ENCODE measurements around the gene VASH1. TPM values are rescaled to one million over a fixed set of nuclear protein-coding genes. Genes with fewer than 3 reads are reported as not detected.

Gene VASH1
- polyA plus RNA-seq, 1 of the 3 experiments (the other 2 are of a cell fraction), result 4.9 TPM

DNA sequence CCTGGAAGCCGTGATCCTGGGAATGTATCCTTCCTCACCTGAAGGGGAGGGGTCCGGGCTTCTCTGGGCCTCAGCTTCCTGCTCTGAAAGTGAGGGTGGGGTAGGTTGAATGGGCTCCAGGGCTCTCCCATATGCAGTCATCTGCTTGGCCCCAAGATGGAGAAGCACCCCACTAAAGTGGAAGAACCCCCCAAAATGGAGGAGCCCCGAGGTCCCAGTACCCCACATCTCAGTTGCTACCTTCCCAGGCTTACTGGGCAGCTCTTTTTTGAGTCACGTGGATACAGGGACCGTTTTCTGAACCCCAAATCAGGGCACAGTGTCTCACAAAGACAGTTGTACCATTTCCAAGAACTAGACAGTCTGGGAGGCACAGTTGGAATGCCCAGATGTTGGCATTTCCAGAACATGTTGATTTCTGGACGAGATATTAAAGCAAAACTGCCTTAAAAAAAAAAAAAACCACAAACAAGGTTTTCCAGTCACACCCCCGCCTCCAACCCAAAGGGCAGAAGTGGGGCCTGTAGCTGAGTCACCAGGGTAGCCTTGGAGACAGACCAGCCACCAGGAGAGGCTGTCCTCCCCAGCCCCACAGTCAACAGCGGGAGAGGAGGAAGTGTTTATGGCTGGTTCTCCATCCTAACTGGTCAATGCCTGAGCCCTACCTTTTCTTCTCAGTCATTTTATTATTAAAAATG is 12.1 kb downstream of the VASH1 start:
- Histone ChIP-seq H3K27ac (ENCODE audit: low read depth in 2 of 2, low read length in 1 of 2) (peak overlapping the region; percentile 64 to 75), H3K9me3 (no peaks in the 10 kb centered on the region), H3K36me3 (replicated peaks in 1 of 2; ENCODE audit: control insufficient read depth in 1 of 2, insufficient read depth in 2 of 2, low read length in 1 of 2) (no peaks in the 10 kb centered on the region), H3K4me1 (ENCODE audit: control insufficient read depth in 1 of 2, insufficient read depth in 2 of 2, low read depth in 1 of 2, low read length in 1 of 2) (peaks cover 14 to 30% of the 10 kb centered on the region in 2 experiments), H3K4me3 (ENCODE audit: low read depth in 2 of 2, low read length in 1 of 2) (no peak overlapping the region), H3K4me2 (peak overlapping the region; percentile 65), H3F3A (replicated peaks; ENCODE audit: insufficient read depth) (no peaks in the 10 kb centered on the region), H3K27me3 (ENCODE audit: insufficient read depth) (no peaks in the 10 kb centered on the region), H2AFZ (ENCODE audit: low read depth) (peak overlapping the region; percentile 54), H3K9me2 (no peaks in the 10 kb centered on the region), H3K79me2 (ENCODE audit: insufficient read depth) (no peaks in the 10 kb centered on the region), H4K20me1 (ENCODE audit: insufficient read depth) (no peaks in the 10 kb centered on the region), H3K9ac (no peak overlapping the region)
- WGBS (ENCODE audit: low lambda C conversion rate), result 46% methylated on average over 8 of the region's 8 CpGs
- peak; percentile 69 for DNase-seq
- POLR2A ChIA-PET, result no interaction called here
- CTCF ChIA-PET, result interaction anchor here (1.0 to 5.7 kb wide), 5 partner anchors 7 to 723 kb away, joined by 3 to 23 read pairs (median 9); no protein-coding TSS in a partner anchor
- peak; percentile 55 for TF ChIP-seq JUND (IDR thresholded peaks at IDR 0.05)
- TF ChIP-seq RAD21 (IDR thresholded peaks at IDR 0.05; ENCODE audit: low read length), result no peak
- TF ChIP-seq, protein P1, sequence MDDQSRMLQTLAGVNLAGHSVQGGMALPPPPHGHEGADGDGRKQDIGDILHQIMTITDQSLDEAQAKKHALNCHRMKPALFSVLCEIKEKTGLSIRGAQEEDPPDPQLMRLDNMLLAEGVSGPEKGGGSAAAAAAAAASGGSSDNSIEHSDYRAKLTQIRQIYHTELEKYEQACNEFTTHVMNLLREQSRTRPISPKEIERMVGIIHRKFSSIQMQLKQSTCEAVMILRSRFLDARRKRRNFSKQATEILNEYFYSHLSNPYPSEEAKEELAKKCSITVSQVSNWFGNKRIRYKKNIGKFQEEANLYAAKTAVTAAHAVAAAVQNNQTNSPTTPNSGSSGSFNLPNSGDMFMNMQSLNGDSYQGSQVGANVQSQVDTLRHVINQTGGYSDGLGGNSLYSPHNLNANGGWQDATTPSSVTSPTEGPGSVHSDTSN (IDR thresholded peaks at IDR 0.05), result no peak
- TF ChIP-seq TCF12 (IDR thresholded peaks at IDR 0.05), result peak; percentile 58
- TF ChIP-seq YY1 (IDR thresholded peaks at IDR 0.05; ENCODE audit: low read depth), result no peak
- no peak for TF ChIP-seq MXI1 (IDR thresholded peaks at IDR 0.05; ENCODE audit: low read depth, low read length)
- TF ChIP-seq CHD2 (IDR thresholded peaks at IDR 0.05; ENCODE audit: low read length, partially characterized antibody), result no peak
- no peak for TF ChIP-seq GATA2 (CRISPR knock-in tag; IDR thresholded peaks at IDR 0.05)
- no peak for TF ChIP-seq USF2 (IDR thresholded peaks at IDR 0.05; ENCODE audit: borderline replicate concordance, low read depth, low read length)
- no peak for TF ChIP-seq IRF3 (IDR thresholded peaks at IDR 0.05; ENCODE audit: low read depth, low read length)
- TF ChIP-seq FOSL2 (IDR thresholded peaks at IDR 0.05; ENCODE audit: borderline replicate concordance, low read depth), result peak; percentile 81
- TF ChIP-seq RFX5 (IDR thresholded peaks at IDR 0.05; ENCODE audit: low read length), result no peak
- no peak for TF ChIP-seq ELF1 (IDR thresholded peaks at IDR 0.05)
- TF ChIP-seq FOXM1 (IDR thresholded peaks at IDR 0.05; ENCODE audit: low read depth), result no peak
- TF ChIP-seq, protein P2, sequence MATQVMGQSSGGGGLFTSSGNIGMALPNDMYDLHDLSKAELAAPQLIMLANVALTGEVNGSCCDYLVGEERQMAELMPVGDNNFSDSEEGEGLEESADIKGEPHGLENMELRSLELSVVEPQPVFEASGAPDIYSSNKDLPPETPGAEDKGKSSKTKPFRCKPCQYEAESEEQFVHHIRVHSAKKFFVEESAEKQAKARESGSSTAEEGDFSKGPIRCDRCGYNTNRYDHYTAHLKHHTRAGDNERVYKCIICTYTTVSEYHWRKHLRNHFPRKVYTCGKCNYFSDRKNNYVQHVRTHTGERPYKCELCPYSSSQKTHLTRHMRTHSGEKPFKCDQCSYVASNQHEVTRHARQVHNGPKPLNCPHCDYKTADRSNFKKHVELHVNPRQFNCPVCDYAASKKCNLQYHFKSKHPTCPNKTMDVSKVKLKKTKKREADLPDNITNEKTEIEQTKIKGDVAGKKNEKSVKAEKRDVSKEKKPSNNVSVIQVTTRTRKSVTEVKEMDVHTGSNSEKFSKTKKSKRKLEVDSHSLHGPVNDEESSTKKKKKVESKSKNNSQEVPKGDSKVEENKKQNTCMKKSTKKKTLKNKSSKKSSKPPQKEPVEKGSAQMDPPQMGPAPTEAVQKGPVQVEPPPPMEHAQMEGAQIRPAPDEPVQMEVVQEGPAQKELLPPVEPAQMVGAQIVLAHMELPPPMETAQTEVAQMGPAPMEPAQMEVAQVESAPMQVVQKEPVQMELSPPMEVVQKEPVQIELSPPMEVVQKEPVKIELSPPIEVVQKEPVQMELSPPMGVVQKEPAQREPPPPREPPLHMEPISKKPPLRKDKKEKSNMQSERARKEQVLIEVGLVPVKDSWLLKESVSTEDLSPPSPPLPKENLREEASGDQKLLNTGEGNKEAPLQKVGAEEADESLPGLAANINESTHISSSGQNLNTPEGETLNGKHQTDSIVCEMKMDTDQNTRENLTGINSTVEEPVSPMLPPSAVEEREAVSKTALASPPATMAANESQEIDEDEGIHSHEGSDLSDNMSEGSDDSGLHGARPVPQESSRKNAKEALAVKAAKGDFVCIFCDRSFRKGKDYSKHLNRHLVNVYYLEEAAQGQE (IDR thresholded peaks at IDR 0.05; ENCODE audit: low read depth, low read length), result no peak
- TF ChIP-seq USF1 (IDR thresholded peaks at IDR 0.05; ENCODE audit: borderline replicate concordance, low read depth), result no peak
- TF ChIP-seq TAF1 (IDR thresholded peaks at IDR 0.05; ENCODE audit: borderline replicate concordance, low read depth, low read length), result no peak
- no peak for TF ChIP-seq MEF2A (IDR thresholded peaks at IDR 0.05; ENCODE audit: borderline replicate concordance, low read depth)
- peak; percentile 14; the same call in 1 of the 2 replicates for TF ChIP-seq RXRA (IDR thresholded peaks at IDR 0.05; ENCODE audit: borderline replicate concordance, low read depth)
- TF ChIP-seq FOXJ3 (CRISPR knock-in tag; IDR thresholded peaks at IDR 0.05), result no peak
- TF ChIP-seq CTCF (IDR thresholded peaks at IDR 0.05), result peak; percentile 16; the same call in 1 of the 2 replicates
- TF ChIP-seq, protein P3, sequence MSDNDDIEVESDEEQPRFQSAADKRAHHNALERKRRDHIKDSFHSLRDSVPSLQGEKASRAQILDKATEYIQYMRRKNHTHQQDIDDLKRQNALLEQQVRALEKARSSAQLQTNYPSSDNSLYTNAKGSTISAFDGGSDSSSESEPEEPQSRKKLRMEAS (IDR thresholded peaks at IDR 0.05; ENCODE audit: low read depth), result no peak
- TF ChIP-seq POLR2AphosphoS5 (IDR thresholded peaks at IDR 0.05; ENCODE audit: low read depth, low read length), result peak; percentile 27; the same call in 1 of the 2 replicates
- no peak for TF ChIP-seq RCOR1 (IDR thresholded peaks at IDR 0.05; ENCODE audit: low read length)
- TF ChIP-seq EP300 (IDR thresholded peaks at IDR 0.05; ENCODE audit: borderline replicate concordance in 1 of 2, low read depth in 1 of 2, low read length in 1 of 2), result no peak; a peak in 1 of 4 replicates

All from SK-N-SH (cell line).